GM21515 (cell line): ENCODE data around the gene PRSS56.
"Not testable (repeated sequence)": the region's sequence is repeated elsewhere in the genome, so short reads cannot be mapped to it uniquely, and the experiment has no call there.

Experiments used
- ATAC-seq: cut with Tn5 transposase; IDR thresholded peaks from one replicate; pipeline ENCODE4 v1.9.1; 2021; ENCODE audit not compliant: unreplicated experiment

PRSS56 gene

GRCh38 chr2:232524771-232525170 is 4.6 kb downstream of the PRSS56 start:
- no peak for ATAC-seq

DNA sequence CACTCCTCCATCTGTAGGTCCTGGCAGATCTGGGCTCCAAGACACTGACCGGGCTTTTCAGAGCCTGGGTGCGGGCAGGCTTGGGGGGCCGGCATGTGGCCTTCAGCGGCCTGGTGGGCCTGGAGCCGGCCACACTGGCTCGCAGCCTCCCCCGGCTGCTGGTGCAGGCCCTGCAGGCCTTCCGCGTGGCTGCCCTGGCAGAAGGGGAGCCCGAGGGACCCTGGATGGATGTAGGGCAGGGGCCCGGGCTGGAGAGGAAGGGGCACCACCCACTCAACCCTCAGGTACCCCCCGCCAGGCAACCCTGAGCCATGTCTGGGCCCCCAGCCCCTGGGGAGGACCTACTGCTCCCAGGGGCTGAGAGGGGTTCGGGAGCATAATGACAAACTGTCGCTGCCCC is 5.0 kb downstream of the PRSS56 start:
- no peak for ATAC-seq

DNA sequence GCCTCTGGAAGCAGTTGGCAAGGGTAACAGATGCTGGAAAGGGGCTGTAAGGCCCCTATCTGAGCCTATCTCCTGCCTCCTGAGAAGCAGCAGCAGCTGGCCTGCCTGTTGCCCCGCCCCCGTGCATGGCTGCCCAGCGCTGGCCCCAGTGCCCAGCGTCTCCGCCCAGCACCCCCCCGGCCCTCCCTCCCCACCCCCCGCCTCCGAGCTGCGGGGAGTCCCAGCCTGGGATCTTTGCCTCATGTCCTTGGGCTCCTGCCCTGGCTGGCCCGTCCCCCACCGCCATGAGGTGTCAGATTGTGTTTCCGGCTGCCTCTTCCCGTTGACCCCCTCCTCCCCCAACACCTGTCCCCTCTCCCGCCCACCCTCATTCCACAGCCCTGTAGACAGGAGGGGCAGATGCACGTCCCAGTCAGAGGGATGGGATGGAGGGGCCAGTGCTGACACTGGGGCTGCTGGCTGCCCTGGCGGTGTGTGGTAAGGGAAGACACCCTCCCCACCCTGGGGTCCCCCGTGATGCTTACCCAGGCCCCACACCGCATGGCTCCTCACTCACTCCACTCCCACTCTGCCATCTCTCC is 5.7 kb downstream of the PRSS56 start, which contains the start of gene CHRND:
Gene CHRND, plus strand, starts transcription at position 370 of the 581 bp plus-strand sequence. Its CDS starts 56 bp downstream, at position 426.
- no peak for ATAC-seq

- ATAC-seq, result no peak
Observed at GRCh38 chr2:232526372-232526941, 6.3 kb downstream of the PRSS56 start.

- ATAC-seq, result no peak
Observed at GRCh38 chr2:232527905-232528470, 7.8 kb downstream of the PRSS56 start.

- ATAC-seq, result no peak
Observed at GRCh38 chr2:232528746-232529460, 8.7 kb downstream of the PRSS56 start.

DNA sequence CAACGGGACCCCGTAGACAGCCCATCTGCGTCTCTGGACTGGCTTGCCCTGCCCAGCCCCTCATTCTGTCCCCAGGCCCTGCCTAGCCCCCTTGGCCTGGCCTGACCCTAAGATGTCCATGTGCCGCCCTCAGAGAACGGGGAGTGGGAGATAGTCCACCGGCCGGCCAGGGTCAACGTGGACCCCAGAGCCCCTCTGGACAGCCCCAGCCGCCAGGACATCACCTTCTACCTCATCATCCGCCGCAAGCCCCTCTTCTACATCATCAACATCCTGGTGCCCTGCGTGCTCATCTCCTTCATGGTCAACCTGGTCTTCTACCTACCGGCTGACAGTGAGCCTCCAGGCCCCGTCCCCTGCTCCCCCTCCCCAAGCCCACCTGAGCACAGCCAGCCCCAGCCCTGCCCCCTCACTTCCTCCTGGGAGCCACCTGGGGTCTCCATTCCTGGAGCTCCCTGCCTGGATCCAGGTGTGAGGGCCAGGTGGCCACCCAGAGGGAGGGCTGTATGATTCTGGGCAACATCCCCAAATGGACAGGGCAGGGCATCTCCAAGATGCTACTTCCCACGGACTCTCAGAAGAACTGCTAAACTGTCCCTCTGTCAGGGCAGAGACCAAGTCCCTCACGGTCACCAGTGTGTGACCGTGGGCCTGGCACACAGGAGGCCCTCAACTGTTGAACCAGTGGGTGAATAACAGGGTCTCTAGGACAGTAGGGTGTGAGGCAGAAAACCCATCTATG is 9.8 kb downstream of the PRSS56 start:
- no peak for ATAC-seq

- no peak for ATAC-seq
Observed at GRCh38 chr2:232530626-232531260, 10.6 kb downstream of the PRSS56 start.

DNA sequence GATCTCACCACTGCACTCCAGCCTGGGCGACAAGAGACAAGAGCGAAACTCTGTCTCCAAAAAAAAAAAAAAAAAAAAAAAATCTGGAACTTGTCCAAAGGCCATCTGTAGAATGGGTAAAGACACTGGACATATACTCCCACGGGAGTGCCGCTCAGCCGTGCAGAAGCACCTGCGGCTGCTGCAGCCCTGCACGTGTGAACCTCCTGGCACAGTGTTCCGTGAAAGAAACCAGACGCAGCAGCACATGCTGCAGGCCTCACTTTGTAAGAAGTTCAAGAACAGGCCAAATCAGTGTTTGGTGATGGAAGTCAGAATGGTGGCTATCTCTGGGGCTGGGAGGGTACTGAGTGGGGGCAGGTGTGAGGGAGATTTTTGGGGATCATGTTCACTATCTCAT is 12.2 kb downstream of the PRSS56 start:
- no peak for ATAC-seq

- not testable (repeated sequence) for ATAC-seq
Observed at GRCh38 chr2:232532821-232533220, 12.6 kb downstream of the PRSS56 start.

- ATAC-seq, result no peak
Observed at GRCh38 chr2:232533944-232534710, 13.9 kb downstream of the PRSS56 start.

GRCh38 chr2:232534940-232535651 is 14.9 kb downstream of the PRSS56 start:
- ATAC-seq, result no peak

- no peak for ATAC-seq
Observed at GRCh38 chr2:232535761-232536530, 15.8 kb downstream of the PRSS56 start.

GRCh38 chr2:232537079-232537478 is 16.9 kb downstream of the PRSS56 start:
- no peak for ATAC-seq

DNA sequence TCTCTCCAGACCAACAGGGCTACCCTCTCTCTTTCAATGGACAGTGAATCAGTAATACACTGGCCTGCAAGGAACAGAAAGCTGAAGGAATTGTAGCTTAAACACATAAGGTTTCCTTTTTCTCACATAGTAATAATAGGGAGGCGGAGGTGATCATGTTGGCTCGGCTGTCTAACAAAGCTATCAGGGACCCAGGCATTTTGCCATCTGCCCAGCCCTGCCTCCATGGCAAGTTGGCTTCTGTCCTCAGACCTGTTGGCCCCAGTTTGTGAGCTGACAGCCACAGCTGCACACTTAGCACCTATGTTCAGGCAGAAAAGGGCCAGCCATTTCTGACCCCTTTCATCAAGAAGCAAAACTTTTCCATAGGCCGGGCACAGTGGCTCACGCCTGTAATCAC is 17.3 kb downstream of the PRSS56 start:
- no peak for ATAC-seq

GRCh38 chr2:232538671-232539070 is 18.5 kb downstream of the PRSS56 start:
- ATAC-seq, result no peak

- ATAC-seq, result no peak
Observed at GRCh38 chr2:232539298-232540231, 19.4 kb downstream of the PRSS56 start, which contains the start of gene CHRNG. CHRNG (plus strand) TSS chr2:232539692; CDS start chr2:232539748, 56 bp downstream.
